NCI-H345 (cell line): Measurements from ENCODE around the gene PMEPA1.
"Not testable (repeated sequence)": the region's sequence is repeated elsewhere in the genome, so short reads cannot be mapped to it uniquely, and the experiment has no call there.

ENCODE experiments used
- DNase-seq: peaks from one replicate; lab custom pipeline; 2025; lab: John Stamatoyannopoulos, UW

The PMEPA1 gene

DNA sequence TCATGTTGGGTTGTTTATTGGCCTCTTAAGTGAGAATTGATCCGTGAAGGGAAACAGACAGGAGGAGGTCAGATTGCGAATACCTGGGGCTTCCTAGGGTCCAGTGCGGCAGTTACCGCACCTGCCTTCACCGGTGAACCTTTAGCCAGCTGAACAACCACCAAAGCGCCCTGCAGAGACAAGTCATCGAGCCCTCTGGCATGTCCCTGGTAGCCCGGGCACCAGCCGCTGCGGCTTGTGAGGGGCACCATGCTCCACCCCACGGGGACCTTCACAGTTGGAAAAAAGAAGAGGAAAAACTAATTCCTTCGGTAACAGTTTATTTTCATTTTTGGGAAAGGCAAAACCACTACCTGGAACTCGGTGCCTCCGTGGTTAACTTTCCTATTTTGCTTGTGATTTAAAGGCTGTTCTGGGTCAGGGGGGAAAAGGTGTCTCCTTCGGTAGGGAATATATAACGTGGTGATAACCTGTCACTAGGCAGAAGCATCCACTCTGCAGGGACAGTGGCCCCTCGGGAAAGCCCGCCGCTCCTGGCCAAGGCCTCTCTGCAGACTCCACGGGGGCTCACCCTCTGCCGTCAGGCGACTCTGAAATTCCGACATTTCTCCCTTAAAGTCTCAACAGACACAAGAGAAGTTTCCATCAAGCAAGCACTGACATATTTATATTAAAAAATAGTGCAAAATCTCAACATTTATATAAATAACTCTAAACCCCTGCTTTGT lies 58.9 kb downstream of the PMEPA1 start:
- no peak for DNase-seq

DNA sequence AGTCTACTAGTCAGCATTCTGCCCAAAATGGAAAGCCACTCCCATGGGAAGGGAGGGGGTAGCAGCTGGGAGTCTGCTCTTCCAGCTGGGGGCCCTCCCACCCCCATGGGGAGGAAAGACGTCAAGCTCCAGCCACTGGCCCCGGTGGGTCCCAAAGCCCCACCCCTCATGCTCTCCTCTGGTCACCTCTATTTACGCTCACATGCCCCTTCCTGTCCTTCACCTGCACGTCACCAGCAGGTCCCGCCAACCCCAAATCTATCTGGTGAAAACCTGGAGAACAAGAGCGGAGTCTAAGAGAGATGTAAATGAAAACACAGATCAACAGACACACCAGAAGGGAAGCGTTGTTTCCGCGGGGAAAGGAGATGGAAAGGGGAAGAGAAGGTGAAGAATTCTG lies 59.5 kb downstream of the PMEPA1 start:
- no peak for DNase-seq

DNA sequence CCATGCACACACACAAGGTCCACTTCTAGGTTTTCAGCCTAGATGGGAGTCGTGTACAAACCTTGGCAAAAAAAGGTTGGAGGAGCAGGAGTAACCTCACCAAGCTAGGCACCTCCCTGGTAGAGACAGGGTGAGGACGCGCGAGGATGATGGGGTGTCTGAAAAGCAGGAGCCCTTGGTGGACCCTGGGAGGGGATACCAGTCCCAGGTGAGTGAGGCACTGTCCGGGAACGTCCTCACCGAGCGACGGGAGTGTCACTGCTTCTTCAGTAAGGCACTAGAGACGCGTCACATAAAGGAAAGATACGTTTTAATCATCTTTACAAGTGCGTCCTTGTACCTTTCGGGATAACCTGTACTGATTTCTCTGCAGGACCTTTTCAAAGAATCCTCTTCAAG lies 60.2 kb downstream of the PMEPA1 start:
- no peak for DNase-seq

DNA sequence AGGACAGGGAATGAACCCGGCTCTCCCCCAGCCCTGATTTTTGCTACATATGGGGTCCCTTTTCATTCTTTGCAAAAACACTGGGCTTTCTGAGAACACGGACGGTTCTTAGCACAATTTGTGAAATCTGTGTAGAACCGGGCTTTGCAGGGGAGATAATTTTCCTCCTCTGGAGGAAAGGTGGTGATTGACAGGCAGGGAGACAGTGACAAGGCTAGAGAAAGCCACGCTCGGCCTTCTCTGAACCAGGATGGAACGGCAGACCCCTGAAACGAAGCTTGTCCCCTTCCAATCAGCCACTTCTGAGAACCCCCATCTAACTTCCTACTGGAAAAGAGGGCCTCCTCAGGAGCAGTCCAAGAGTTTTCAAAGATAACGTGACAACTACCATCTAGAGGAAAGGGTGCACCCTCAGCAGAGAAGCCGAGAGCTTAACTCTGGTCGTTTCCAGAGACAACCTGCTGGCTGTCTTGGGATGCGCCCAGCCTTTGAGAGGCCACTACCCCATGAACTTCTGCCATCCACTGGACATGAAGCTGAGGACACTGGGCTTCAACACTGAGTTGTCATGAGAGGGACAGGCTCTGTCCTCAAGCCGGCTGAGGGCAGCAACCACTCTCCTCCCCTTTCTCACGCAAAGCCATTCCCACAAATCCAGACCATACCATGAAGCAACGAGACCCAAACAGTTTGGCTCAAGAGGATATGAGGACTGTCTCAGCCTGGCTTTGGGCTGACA lies 60.8 kb downstream of the PMEPA1 start:
- no peak for DNase-seq

DNA sequence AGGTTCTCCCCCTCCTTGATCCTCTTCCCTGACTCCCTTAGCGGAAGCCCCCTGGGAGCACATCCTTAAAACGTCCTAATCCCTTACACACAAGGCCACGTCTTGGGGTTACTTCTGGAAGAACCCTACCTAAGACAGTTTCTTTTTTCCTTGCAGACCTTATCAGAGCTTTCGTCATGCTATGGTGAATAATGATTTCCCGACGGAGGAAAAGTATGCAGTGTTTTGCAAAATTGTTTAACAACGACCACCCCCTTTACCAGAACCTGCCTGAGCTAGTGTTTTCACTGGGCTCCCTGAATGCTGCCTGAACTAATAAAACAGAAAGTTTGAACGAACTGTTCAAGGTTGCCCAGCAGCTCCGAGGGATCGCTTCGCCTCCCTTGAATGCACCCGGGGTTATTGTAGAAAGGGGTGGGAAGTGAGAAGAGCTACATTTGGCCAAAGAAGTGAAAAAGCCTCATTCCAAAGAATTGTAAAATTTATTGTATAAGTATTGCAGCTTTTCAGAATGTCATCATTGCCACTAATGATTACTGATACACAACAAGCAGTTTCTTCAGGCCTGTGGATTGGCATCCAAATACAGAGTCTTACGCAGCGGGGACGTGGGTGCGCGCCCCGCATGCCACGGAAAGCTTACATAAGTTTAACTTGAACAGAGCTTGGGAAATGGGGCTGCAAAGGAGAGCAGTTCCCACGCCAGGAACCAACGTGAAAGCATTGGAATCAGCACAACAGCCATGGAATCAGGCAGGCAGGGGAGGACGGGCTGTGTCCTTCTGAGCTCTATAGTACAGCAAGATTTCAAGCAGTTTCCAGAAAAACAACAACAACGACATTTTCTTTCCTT lies 61.7 kb downstream of the PMEPA1 start:
- DNase-seq = no peak

DNA sequence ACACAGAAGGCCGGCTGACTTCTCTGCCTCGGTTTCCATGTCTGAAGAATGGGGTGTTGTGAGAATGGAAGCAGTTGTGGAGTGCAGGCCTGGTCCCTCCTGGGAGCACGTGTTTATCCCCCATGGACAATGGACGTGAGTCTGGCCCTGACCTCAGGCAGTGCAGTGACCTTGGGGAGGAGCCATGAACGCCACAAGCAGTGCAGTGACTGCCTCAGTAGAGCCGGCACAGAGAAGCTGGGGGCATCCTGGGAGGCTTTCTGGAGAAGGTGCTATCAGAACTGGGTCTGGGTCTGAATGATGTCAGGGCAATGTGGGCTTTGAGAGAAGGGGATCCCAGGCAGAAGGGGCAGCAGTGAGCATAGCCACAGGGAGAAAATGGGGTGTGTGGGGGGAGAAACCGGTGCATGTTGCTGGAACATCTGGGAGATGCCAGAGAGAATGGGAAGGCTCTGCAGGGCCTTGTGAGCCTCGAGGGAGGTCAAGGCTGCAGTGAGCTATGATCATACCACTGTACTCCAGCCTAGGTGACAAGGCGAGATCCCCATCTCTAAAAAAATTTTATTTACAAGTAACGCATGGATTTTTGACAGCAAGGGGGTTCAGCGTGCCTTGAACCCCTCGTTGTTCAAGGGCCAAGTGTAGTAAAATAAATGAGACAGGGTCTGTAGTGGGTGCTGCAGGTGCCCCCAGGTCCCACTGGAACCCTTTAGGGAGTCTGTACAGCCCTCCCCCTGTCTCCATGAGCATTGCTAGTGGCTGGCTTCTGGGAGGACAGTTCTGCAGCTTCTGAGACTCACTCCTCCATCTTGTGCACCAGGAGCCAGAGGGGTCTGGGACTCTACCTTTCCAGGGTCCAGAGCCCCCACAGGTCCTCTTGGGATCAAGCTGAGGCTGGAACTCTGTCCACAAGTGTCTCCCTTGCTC lies 62.5 kb downstream of the PMEPA1 start:
- no peak for DNase-seq

DNA sequence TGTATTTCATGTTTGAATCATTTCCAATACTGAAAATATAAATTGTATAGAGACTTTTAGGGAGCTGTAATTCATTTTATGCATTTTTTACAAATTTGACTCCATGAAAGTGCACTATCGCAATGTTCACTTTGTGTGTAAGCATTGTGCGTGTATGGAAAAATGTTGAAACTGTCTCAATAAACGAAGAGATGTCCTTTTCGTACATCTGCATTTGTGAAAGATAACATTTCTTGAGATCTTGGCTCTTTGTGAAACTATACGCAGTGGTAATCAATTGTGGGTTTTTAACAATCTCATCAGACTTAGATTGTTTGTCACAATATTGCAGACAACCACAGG lies 70.9 kb downstream of the PMEPA1 start:
- no peak for DNase-seq

DNA sequence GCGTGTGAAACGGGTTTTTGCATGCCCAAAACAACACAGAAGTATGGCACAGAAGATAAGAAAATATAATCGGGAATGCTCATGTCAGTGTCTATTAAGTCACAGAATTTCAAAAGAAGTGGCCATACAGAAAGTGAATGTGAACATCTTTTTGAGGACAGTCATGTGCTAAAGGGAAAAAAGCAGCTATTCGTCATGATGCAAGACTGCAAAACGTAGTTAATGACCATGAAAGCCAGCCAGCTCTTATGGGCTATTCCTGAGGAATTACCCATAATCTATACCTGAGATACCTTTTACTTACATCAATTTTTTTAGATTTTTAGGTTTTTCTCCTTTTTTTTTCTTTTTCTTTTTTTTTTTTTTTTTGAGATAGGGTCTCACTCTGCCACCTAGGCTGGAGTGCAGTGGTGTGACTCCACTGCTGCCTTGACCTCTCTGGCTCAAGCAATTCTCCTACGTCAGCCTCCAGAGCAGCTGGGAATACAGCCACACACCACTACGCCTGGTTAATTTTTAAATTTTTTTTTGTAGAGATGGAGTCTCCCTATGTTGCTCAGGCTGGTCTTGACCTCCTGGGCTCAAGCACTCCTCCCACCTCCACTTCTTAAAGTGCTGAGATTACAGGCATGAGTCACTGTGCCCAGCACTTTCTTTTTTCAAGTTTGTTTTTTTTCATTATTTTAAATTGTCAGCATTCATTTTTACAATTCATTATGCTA lies 71.5 kb downstream of the PMEPA1 start:
- DNase-seq = no peak

DNA sequence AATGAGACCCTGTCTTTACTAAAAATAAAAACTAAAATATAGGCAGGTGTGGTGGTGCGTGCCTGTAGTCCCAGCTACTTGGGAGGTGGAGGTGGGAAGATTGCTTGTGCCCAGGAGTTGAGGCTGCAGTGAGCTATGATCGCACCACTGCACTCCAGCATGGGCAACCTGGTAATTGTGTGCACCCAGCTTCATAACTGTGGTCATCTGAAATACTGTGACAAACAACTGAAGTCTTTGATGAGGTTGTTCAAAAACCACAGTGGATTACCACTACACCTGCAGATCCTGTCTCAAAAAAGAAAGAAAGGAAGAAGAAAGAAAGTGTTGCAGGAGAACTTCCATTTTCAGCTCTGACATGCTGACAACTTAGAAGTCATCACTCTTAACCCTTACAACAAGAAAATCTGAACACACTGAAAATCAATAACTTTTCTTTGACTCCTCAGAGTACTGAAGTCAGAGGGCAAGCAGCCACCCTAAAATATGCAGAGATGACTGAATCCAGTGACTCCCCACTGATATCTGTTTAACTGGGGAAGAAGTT lies 75.8 kb downstream of the PMEPA1 start:
- no peak for DNase-seq

DNA sequence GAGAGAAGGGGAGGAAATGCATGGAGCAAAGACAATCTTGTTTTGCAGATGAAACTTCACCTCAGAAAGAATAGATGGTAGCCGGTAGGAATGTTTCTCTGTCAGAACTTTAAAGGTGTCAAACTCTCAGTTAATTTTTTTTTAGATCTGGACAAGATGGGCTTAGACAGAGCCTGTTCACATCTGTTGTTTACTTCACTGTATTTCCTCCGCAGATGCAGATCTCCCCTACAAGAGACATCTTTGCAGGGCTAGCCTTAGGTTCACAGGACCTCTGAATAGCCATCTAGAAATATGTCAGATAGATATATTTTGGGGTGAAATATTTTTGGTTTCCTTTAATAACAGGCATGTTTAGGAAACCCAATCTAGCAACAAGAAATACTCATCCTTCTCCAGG lies 77.5 kb downstream of the PMEPA1 start:
- DNase-seq = no peak

DNA sequence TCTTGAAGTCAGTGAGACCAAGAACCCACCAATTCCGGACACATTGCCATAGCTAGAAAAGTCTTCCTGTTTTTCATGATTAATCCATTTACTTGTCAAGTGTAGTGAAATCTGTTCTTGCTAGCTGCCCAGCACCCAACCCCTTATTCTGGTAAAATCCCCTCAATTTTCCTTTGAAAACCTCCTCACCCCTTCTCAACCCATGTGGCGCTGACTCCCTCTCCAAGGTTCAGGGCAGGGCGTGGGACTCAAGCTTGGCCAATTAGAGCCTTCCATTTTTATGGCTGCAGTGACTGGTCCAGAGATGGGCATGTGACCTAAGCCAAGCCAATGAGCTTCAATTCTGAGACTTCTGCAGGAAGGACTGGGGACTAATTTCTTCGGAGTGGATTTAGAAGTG lies 79.8 kb downstream of the PMEPA1 start:
- no peak for DNase-seq

DNA sequence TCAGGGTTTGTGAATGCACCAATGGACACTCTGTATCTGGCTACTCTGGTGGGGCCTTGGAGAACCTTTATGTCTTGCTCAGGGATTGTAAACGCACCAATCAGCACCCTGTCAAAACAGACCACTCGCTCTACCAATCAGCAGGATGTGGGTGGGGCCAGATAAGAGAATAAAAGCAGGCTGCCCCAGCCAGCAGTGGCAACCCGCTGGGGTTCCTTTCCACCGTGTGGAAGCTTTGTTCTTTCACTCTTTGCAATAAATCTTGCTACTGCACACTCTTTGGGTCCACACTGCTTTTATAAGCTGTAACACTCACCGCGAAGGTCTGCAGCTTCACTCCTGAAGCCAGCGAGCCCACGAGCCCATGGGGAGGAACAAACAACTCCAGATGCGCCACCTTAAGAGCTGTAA lies 80.3 kb downstream of the PMEPA1 start:
- not testable (repeated sequence) for DNase-seq

DNA sequence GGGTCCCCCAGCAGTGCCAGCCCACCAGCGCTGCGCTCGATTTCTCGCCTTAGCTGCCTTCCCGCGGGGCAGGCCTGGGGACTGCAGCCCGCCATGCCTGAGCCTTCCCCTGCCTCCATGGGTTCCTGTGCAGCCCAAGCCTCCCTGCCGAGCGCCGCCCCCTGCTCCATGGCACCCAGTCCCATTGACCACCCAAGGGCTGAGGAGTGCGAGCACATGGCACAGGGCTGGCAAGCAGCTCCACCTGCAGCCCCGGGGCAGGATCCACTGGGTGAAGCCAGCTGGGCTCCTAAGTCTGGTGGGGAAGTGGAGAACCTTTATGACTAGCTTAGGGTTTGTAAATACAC lies 80.9 kb downstream of the PMEPA1 start:
- DNase-seq = not testable (repeated sequence)

DNA sequence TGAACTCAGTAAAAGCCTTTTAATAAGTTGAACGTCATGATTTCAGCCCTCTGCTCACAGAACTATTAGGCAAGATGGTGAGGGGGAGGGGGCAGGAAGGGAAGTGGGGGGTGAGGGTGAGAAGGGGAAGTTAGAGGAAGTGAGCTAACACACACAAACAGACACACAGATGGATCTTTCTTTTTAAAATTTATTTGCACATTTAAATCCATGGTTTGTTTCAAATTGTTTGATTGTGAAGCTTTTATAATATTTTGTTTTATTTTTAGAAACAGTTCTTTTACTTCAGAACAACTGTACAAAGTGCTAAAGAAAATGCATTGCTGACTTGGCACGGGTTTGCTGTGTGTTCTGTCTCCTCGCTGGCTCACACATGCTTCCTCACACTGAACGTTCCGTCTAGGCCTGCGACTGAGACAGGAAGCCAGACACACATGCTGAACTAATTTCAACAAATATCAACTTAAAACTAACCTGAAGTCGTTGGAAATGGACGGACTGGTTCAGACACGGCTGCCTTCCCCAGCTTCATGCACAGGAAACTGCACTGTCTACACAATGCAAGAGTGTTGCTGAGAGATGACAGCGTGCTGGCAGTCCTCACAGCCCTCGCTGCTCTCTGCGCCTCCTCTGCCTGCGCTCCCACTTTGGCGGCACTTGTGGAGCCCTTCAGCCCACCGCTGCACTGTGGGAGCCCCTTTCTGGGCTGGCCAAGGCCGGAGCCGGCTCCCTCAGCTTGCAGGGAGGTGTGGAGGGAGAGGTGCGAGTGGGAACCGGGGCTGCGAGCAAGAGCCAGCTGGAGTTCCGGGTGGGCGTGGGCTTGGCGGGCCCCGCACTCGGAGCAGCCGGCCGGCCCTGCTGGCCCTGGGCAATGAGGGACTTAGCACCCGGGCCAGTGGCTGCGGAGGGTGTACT lies 81.5 kb downstream of the PMEPA1 start:
- DNase-seq = no peak

DNA sequence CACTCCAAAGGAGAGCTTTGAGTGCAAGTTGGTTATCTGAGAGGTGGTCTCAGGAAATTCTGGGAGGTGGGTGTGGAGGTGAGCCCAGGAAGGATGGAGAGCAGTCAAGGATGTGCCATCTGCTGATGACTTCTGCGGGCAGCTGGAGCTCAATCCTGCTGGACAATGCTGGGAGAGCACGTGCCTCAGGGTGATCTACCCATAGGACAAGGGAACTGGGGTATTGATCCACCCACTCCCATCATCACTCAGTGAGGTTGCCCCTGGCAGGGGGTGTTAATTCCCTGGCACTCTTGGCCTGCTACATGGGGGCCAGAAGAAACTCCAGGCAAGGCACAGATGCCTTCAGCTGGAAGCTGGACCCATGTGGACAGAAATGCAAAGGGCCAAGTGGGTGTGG lies 82.5 kb downstream of the PMEPA1 start:
- no peak for DNase-seq

DNA sequence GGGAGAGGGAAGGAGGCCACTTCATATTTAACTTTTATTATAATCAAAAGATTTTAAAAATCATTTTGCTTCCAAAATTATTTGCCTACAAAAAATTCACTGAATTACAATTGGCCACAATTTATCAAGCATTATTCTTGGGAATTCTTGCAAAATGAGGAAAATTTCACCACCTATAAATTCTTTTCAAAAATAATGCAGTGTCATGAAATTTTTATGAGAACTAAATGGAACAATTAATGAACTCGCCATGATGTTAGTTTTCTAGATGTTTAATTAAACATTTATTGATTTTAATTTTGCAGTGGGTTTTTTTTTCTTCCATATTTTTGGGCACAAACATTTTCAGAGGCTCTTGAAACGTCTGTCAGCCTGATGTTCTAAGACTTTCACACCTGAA lies 83.8 kb downstream of the PMEPA1 start:
- DNase-seq = no peak

DNA sequence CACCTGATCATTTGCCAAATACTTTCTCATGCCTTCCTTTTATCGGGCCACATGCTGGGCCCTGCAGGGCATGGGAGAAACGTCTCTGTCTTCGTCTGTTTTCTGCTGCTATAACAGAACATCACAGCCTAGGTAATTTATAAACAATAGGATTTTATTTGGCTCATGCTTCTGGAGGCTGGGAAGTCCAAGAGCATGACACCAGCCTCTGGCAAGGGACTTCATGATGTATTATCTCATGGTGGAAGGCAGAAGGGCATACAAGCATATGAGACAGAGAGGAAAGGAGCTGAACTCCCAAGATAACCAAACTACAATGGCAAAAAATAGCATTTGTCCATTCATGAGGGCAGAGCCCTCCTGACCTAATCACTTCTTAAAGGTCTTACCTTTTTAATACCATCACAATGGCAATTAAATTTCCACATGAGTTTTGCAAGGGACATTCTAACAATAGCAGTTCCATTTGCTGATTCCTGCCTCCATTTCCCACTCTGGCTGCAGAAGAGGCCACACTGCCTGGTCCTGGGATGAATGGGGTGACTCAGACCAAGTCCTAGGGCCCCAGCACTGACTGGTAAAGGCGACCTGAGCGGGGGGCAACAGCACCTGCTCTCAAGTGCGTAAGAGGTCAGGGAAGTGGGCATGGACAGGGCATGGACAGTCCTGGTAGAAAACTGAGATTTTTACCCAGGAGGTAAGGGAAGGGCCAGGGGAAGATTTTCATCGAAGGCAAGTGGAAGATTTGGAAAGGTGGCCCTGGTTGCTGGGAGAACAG lies 84.4 kb downstream of the PMEPA1 start:
- no peak for DNase-seq

DNA sequence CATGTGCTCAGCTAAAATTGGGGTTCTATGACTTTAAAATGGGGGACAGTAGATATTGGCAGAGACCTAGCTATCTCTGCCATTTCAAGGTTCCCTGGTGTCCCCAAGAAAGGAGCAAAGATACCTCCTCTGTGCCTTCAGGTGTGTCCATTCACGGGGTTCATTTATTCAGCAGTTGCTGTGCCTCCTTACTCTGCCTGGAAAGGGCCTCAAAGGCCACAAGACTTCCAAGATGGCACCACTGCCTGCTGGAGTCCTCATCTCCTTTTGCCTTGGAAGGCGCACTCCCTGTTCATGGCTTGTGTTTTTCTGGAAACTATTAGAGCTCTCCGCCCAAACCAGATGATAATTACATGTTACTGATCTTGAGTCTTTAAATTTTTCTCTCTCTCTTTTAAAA lies 85.7 kb downstream of the PMEPA1 start:
- no peak for DNase-seq
